CD4-positive, alpha-beta T cell treated with Interleukin-4 for 4 hours (primary cell): Measurements from ENCODE around the gene AVL9.

Experiments used
- DNase-seq: peaks from one replicate; pipeline ENCODE4 v3.0.0-alpha.2; 2020

Gene AVL9

GRCh38 chr7:32535162-32535702 is 39.9 kb downstream of the AVL9 start:
- no peak for DNase-seq

GRCh38 chr7:32536016-32536415 is 40.7 kb downstream of the AVL9 start:
- DNase-seq: no peak

- no peak for DNase-seq
Measured at GRCh38 chr7:32536585-32536984, 41.3 kb downstream of the AVL9 start.

- DNase-seq: no peak
Measured at GRCh38 chr7:32537760-32538159, 42.5 kb downstream of the AVL9 start.

- no peak for DNase-seq
Measured at GRCh38 chr7:32539366-32539765, 44.1 kb downstream of the AVL9 start.

- DNase-seq: no peak
Measured at GRCh38 chr7:32539919-32540531, 44.7 kb downstream of the AVL9 start.

- DNase-seq: no peak
Measured at GRCh38 chr7:32542595-32542994, 47.3 kb downstream of the AVL9 start.

- no peak for DNase-seq
Measured at GRCh38 chr7:32559480-32559879, 64.2 kb downstream of the AVL9 start.

- no peak for DNase-seq
Measured at GRCh38 chr7:32560075-32560474, 64.8 kb downstream of the AVL9 start.

GRCh38 chr7:32561613-32562012 is 66.3 kb downstream of the AVL9 start:
- DNase-seq: no peak

GRCh38 chr7:32564542-32564941 is 69.3 kb downstream of the AVL9 start:
- DNase-seq: no peak

GRCh38 chr7:32569388-32570289 is 74.3 kb downstream of the AVL9 start:
- no peak for DNase-seq

GRCh38 chr7:32573110-32573687 is 77.9 kb downstream of the AVL9 start:
- DNase-seq: no peak

- no peak for DNase-seq
Measured at GRCh38 chr7:32574626-32575025, 79.3 kb downstream of the AVL9 start.

- DNase-seq: no peak
Measured at GRCh38 chr7:32577421-32577820, 82.1 kb downstream of the AVL9 start.

GRCh38 chr7:32579776-32580175 is 84.5 kb downstream of the AVL9 start:
- no peak for DNase-seq

GRCh38 chr7:32580646-32581045 is 85.4 kb downstream of the AVL9 start:
- DNase-seq: no peak

GRCh38 chr7:32582036-32582435 is 86.7 kb downstream of the AVL9 start:
- no peak for DNase-seq

- DNase-seq: no peak
Measured at GRCh38 chr7:32583791-32584190, 88.5 kb downstream of the AVL9 start.

- DNase-seq: no peak
Measured at GRCh38 chr7:32586291-32587221, 91.3 kb downstream of the AVL9 start.

GRCh38 chr7:32587411-32587948 is 92.2 kb downstream of the AVL9 start:
- no peak for DNase-seq

- DNase-seq: no peak
Measured at GRCh38 chr7:32588657-32589056, 93.4 kb downstream of the AVL9 start.
